Measurements from ENCODE around the gene DOCK2.
"Not testable (repeated sequence)": the region's sequence is repeated elsewhere in the genome, so short reads cannot be mapped to it uniquely, and the experiment has no call there.

The DOCK2 gene

DNA sequence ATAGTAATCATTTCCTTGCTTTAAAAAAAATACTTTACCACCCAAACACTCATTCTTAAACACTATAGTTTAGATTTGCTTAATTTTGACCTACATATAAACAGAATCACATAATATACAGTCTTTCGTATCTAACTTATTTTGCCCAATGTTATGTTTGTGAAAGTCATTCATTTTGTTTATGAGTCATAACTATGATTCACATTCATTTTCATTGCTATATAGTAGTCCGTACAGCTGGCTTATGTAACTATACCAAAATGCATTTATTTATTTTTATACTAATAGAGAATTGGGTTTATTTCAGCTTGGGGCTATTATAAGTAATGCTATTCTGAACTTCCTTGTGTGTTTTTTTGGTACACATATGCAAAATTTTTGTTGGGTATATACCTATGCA lies 434.7 kb downstream of the DOCK2 start:
- no peak for DNase-seq

DNA sequence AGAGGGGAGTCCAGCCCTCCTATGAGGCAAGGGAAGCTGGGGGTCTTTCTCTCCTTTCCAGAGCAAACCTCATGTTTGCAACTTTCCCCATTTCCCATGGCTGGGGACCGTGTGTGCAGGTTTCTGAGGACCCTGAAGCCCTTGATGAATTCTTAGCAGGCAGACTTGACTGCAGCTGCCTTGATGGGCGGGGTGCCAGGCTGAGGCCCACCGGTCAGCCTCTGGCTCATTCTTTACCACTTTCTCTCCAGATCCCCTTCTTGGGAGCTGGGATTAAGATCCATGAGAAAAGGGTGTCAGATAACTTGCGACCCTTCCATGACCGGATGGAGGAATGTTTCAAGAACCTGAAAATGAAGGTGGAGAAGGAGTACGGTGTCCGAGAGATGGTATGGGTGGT lies 438.6 kb downstream of the DOCK2 start:
- no peak for DNase-seq

DNA sequence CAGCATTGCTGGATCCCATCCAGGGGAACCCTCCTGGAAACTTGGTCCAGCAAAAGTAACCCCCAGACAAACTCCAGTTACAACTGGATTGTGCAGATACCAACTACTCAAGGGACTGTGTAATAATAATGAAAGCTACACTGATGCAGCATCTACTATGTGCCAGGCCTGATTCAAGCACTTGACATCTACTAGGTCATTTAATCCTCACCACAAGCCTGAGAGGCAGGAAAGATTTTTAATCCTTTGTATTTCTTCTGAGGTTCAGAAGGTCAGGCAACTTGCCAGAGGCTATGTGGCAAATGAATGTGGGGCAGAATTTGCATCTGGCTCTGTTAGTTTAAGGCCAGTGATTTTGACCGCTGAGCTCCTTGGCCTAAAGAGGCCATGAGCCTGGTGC lies 439.1 kb downstream of the DOCK2 start:
- DNase-seq, result no peak

DNA sequence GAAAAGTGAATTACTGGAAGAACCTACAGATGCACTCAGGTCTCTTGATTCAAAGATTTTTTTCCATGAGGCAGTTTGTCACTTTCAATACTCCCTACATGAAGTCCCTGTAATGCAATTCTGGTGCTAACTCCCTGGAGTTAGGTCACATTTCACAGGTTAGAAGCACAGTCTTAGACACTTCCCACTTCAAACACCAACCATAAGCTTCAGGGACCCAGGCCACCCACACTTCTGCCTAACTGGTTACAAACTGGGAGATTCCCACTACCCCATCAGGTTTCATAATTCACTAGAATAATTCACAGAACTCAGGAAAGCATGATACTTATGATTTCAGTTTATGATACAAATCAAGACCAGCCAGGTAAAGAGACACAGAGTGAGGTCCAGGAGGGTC lies 439.7 kb downstream of the DOCK2 start:
- DNase-seq, result no peak

DNA sequence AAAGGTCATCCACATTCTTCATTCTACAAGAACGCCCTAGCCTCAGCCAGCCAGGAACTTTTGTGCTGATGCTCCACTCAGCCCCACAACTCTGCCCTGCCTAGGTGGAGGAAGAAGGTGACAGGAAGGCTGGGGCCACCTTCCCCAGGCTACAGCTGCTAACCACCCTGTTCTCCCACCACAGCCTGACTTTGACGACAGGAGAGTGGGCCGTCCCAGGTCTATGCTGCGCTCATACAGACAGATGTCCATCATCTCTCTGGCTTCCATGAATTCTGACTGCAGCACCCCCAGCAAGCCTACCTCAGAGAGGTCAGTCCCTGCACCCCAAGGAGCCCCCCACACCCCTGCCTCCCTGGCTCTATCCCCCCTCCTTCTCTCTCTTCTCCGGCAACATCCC lies 440.5 kb downstream of the DOCK2 start:
- DNase-seq, result no peak

DNA sequence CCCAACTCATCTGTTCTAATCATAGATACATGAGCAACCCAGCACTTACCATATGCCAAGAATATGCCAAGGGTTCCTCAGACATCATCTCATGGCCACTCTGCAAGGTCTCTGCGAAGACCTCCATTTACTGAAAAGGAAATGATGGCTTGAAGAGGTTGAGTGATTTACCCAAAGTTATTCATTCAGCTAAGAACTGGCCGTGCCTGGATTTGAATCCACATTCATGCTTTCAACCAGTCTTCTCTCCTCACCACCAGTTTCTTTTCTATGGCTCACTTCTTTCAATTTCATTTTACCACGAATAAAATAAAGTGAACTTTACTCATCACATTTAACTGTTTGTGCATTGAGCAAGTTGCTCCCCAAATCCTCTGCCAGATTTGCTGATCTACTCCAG lies 441.4 kb downstream of the DOCK2 start:
- DNase-seq, result no peak

DNA sequence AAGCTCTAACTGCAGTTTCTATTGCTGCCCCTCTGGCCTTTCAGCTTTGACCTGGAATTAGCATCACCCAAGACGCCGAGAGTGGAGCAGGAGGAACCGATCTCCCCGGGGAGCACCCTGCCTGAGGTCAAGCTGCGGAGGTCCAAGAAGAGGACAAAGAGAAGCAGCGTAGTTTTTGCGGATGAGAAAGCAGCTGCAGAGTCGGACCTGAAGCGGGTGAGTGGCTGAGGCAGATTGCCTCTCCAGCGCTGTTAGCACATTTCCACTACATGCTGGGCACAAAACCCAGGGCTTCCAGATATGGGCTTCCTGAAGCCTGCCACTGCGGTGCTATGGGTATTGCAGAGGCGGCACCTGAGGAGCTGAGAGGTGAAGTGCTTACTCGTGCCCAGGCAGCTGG lies 441.9 kb downstream of the DOCK2 start:
- no peak for DNase-seq

DNA sequence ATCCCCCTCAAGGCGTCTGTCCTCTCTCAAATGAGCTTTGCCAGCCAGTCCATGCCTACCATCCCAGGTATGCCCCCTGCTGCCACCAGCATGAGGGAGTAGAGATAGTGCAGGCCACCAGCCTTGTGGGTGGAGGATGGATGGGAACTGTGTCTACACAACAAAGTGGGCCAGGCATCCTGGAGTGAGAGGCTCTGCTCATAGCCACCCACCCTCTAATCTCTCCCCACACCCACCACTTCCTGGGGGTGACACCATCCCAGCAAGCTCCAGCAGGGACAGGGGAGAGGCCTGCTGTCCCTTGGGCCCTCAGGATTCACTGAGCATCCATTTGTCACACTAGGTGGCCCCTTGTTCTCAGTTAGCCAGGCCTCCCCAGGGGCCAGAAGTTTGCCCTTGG lies 443.1 kb downstream of the DOCK2 start:
- no peak for DNase-seq

DNA sequence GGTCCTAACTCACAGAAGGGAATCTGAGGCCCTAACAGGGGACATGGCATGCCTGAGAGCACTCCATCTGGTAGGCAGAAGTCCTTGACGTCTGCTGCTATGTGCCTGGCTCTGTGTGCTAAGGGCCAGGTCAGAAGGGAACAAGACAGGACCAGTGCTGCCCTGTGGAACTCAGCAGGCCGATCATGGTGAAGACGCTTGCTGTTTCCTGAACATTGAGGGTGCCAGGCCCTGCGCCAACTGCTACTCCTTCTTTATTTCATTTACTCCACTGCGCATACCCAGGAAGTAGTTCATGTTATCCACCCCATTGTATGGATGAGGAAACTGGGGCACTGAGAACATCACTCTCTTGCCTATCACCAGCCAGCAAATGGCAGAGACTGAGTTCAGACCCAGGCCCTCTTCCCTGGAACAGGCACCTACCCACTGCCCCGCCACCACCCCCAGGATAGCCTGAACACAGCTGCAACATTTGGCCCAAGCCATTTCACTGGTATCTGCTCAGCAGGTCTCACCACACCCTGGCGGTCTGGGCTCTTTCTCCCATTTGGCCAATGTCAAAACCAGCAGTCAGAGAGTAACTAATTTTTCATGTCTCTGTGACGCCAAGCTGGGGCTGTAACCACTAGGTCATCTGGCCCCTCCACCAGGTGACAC lies 443.8 kb downstream of the DOCK2 start:
- no peak for DNase-seq

DNA sequence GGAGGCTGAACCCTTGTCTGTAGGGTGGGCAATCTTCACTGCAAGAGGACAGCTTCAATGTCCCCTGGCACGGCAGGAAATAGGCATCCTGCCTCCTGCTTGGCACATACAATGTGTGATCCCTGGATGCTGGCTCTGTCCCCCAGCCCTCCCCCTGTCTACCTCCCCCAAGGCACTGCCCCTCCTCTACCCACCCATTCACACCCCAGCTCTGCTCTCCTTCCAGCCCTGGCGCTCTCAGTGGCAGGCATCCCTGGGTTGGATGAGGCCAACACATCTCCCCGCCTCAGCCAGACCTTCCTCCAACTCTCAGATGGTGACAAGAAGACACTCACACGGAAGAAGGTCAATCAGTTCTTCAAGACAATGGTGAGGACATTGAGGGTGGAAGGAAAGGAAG lies 444.5 kb downstream of the DOCK2 start:
- DNase-seq, result no peak

DNA sequence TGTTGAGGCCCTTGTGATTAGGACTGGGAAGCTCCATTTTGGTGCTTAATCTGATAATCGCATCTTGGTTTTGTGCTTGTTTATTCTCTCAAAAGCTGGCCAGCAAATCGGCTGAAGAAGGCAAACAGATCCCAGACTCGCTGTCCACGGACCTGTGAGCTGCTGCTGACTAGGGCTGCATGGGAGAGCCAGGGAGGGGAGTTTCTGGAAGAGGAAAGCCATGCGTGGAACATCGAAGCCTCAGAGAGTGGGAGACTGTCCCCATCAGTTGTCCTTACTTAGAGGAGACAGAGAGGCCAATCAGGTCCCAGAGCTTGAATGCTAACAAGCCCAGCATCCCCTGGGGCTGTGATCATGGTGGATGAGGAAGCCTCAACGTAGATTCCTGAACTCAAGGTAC lies 445.6 kb downstream of the DOCK2 start:
- no peak for DNase-seq

DNA sequence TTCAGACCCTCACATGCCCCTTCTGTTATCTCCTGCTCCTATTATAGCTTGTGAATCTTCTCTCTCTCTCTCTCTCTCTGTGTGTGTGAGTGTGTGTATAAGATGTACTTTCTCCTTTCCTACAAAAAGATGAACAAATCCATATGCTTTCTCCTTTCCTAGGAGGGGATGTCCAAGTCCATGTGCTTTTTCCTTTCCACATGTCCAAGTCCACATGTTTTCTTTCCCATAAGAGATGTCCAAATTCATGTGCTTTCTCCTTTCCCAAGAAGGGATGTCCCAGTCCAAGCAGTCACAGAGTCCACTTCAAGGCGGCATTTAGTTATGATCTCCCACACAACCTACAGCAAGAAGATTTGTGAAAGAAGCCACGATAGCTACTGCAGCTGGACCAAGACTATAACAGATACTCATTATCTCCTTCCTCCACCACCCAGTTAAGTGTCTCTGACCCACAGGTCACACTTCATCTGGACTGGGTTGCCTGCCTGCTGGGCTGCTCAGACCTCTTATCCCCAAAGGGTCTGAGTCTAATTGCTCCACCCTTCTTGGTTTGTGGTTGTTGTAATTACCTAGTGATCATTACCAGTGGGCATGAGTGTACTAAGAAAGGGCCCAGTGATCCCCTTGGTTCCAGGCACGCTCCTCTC lies 450.2 kb downstream of the DOCK2 start:
- no peak for DNase-seq

DNA sequence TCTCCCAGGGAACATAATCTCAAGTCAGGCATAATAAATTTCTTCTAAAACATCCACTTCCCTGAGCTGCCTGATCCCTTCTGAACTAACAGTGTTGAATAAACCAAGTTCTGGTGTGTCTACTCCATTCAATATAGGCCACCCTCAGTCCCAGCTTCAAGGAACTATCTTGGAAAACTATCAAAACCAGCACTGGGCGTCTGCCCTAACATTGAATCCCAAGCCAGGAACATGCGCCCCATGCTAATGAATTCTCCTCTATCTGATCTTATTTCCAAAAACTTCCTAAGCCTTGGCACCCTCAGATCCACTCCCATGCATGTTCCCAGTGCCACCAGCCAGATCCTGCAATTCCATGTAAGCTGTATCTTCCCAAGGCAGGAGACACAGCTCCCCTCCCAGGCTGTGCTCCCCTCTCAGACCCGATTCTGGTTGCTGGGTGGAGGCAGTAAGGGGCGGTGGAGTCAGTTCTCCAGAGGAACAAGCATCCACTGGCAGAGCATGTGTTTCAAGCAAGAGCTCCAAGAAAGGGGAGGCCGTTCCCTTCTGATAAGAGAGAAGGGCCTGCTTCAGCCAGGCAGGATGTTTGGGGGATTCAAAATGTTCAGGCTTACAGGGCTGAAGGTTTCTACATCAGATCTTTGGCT lies 455.5 kb downstream of the DOCK2 start:
- DNase-seq, result no peak

DNA sequence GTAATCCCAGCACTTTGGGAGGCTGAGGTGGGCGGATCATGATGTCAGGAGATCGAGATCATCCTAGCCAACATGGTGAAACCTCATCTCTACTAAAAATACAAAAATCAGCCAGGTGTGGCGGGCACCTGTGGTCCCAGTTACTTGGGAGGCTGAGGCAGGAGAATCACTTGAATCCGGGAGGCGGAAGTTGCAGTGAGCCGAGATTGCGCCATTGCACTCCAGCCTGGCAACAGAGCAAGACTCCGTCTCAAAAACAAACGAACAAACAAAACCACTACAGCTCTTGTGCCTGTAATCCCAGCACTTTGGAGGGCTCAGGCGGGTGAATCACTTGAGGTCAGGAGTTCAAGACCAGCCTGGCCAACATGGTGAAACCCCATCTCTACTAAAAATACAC lies 457.3 kb downstream of the DOCK2 start:
- DNase-seq, result not testable (repeated sequence)

DNA sequence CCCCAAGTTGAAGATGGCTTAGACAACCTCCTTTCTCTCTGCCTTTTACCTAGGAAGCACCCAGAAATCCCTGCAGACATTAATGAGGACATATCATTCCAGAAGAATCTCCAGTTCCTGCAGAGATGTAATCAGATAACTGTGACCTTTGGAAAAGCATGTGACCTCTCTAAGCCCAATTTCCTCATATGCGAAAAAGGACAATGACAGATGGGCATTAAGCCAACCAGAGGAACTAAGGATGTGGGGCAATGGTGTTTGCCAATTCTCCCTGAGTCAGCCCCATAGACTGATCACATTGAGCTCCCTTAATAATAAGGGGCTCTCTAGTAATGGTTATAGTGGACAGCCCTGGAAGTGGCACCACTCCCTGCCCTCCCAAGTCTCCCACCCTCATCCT lies 458.6 kb downstream of the DOCK2 start:
- DNase-seq, result no peak

DNA sequence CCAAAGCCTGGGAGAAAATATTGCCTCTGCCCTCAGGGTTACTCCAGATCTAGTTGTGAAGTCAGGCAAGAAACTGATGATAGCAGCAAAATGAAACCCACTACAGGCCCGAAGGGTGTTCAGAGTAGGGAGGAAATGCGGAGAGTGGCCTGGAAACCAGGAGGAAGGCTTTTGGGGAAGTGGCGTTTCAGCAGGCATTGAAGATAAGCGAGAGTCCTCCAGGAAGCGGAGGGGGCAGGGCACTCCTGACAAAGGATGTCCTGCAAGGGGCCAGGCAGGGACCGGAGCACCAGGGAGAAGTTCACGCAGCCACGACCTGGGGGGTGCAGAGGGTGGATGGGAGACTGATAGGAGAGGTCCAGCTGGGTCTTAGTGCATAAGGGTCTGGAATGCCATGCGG lies 460.9 kb downstream of the DOCK2 start:
- DNase-seq, result no peak

DNA sequence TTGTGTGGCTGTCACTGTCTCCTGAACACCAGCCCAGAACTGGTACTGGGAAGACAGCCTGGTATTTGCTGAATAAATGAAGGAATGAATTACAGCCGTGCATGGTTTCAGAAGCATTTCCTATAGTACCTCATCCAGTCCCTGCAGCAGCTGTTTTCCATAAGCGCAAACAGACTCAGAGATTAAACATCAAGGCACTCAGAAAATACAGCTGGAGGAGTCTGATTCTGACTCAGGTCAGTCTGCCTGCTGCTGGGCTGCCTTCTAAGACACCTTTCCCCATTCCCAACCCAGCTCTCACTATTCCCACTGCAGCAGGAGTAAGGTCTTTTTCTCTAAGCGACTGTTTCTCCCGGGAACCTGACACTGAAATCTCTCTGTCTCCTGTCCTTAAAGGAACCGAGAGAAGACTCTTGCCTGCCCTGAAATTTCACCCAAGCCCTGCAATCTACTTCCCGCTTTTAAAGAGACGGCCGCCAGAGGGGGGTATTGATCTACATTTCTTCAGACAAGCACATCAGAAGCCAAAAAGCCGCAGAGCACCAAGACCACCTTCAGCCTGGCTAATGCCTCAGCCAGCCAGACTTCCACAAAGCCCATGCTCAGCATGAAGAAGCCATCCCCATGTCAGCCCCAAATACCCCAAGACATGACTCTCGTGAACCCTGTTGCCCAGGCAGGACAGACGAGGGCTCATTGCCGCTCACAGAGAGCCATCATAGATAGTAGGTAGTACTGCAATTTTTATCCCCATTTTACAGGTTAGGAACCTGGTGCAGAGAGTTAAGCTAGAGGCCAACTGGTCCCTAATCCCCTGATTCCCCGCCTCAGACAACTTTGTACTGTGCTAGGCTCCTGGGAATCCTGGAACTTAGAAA lies 463.2 kb downstream of the DOCK2 start:
- DNase-seq, result peak; percentile 16

DNA sequence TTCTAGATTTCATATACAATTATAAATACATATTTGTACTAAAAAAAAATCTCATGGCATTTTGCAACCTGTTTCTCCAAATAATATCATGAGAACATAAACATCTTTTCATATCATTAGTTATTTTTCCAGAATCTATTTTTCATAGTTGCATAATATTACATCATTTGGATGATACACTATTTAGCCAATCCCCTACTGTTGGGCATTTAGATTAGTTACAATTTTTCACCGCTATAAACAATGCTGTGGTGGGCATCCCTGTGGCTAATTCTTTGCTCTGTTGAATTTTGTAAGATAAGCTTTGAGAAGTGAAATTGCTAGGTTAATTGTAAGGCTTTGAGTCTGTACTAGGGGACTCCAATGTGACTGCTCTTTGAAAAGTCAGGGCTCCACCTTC lies 466.4 kb downstream of the DOCK2 start:
- DNase-seq, result no peak

DNA sequence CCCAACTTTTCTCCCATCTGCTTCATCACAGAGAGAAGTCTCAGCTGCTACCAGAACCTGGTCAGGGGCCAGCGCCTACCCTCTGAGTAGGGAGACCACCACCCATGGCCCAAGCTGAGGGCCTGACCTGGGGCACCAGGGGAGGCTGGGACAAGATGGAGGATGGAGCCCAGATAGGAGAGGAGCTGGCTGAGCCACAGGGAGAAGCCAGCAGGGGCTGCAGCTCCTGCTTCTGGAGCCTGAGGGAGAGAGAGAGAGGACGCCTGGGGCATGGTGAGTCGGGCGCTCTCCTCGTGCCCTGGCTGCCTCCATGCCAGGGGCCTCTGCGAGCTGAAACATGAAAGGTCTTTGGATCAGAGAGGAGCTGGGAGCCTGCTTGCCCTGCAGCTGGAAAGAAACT lies 467.2 kb downstream of the DOCK2 start:
- no peak for DNase-seq

DNA sequence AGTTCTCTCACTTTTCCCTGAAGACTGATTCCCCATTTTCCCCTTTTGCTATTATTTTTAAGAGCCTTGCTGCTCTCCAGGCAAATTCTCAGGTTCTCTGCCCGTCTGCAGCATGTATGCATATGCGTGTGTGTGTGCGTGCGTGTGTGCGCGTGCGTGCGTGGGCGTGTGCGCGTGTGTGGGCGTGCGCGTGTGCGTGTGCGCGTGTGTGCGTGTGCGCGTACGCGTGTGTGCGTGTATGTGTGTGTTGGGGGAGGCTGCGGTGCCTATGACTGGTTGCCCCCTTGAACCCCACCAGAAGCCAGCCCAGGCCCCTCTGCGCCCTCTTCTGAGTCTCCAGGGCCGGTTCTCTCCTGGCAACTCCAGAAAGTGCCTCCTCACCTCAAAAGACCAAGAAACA lies 467.6 kb downstream of the DOCK2 start:
- DNase-seq, result no peak

DNA sequence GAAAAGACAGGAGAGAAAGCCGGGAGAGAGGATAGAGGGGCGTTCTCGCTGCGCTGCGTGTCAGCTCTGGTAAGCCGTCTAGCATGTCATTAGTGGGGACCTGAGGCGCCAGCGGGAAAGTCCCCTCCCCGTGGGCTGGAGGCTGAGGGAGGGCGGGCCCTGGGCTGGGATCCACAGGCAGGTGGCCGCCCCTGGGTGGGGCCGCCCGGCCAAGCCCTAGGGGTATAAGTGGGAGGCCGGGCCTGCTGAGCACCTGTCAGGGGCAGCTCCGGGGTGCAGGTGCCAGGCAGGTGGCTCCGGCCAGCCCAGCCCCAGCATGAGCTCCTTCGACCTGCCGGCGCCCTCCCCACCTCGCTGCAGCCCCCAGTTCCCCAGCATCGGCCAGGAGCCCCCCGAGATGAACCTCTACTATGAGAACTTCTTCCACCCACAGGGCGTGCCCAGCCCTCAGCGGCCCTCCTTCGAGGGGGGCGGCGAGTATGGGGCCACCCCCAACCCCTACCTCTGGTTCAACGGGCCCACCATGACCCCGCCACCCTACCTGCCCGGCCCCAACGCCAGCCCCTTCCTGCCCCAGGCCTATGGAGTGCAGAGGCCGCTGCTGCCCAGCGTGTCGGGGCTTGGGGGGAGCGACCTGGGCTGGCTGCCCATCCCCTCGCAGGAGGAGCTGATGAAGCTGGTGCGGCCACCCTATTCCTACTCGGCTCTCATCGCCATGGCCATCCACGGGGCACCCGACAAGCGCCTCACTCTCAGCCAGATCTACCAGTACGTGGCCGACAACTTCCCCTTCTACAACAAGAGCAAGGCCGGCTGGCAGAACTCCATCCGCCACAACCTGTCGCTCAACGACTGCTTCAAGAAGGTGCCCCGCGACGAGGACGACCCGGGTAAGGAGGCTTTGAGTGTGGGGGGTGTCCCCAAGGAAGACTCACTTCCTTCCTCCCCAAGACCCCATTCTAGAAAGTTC lies 468.9 kb downstream of the DOCK2 start, which contains the start of gene FOXI1:
FOXI1 (plus strand) TSS at position 256 of the 970 bp plus-strand sequence; CDS start at position 317, 61 bp downstream.
- no peak for DNase-seq

DNA sequence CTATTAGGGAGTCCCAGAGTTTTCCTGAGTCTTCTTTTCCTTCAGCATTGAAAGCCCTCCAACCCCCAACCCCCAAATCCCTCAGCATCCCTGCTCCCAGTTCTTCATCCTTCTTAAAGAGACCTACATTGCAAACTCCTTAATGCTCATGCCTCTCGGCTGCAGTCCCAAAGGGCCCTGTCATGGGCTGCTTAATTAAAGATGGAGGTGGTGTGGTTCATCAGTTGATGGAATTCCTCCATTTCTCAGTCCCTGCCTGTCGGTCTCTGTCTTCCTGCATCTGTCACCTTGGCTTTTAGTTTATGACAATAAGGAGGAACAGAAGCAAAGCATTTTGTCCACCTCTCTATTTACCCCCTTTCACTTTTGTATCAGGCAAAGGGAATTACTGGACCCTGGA lies 470.6 kb downstream of the DOCK2 start:
- no peak for DNase-seq
